K562 (cell line): Measurements from ENCODE around the gene UBN2. TPM values are rescaled to one million over a fixed set of nuclear protein-coding genes. Genes with fewer than 3 reads are reported as not detected.

Experiments
- AFF4 ChIP-seq: sonication (generic); formaldehyde crosslinking; IDR thresholded peaks from 2 replicates; pipeline ENCODE4 v1.8.0; 2023; ENCODE audit warnings: mild to moderate bottlenecking, missing genetic modification reagents
- HDAC8 ChIP-seq: fragments of 450-650 bp; IDR thresholded peaks from 2 replicates; pipeline ENCODE4 v1.6.1; 2016; ENCODE audit warnings: mild to moderate bottlenecking, missing genetic modification characterization, moderate library complexity, missing compliant biosample characterization
- NCOR1 ChIP-seq: fragments of 450-650 bp; IDR thresholded peaks from 2 replicates; pipeline ENCODE4 v1.6.1; 2016; ENCODE audit warnings: mild to moderate bottlenecking, moderate library complexity
- NRF1 ChIP-seq, 2 experiments: fragments of 450-650 bp; IDR thresholded peaks in 1 of 2; conservative IDR thresholded peaks in 1 of 2; 2 replicates each; pipeline ENCODE4 v1.6.1; 2014; ENCODE audit warnings: mild to moderate bottlenecking in 2 of 2
- RBM17 ChIP-seq: fragments of 200-400 bp; formaldehyde crosslinking; IDR thresholded peaks from 2 replicates; pipeline ENCODE4 v1.6.1; 2017; ENCODE audit warnings: low read depth, mild to moderate bottlenecking, low read length, borderline replicate concordance
- SRSF1 ChIP-seq: fragments of 200-400 bp; formaldehyde crosslinking; IDR thresholded peaks from 2 replicates; pipeline ENCODE4 v1.6.1; 2017; ENCODE audit warnings: mild to moderate bottlenecking, low read depth, low read length, moderate library complexity
- YBX1 ChIP-seq: fragments of 450-650 bp; IDR thresholded peaks from 2 replicates; pipeline ENCODE4 v1.7.1; 2016; ENCODE audit warnings: mild to moderate bottlenecking
- ZBTB49 ChIP-seq: sonication (generic); formaldehyde crosslinking; IDR thresholded peaks from 2 replicates; pipeline ENCODE4 v1.8.0; 2022; ENCODE audit warnings: missing genetic modification reagents, mild to moderate bottlenecking, borderline replicate concordance
- ZBTB5 ChIP-seq: fragments of 450-650 bp; IDR thresholded peaks from 2 replicates; pipeline ENCODE4 v1.6.1; 2017; ENCODE audit warnings: antibody characterized with exemption
- ZNF407 ChIP-seq: fragments of 450-650 bp; IDR thresholded peaks from 2 replicates; pipeline ENCODE4 v1.6.1; 2016; ENCODE audit warnings: low read depth
- polyA plus RNA-seq, 8 experiments: library from polyadenylated mRNA; depleted of rRNA in 4 of 8; stranded (reverse) in 5 of 8; unstranded in 3 of 8; fragments of >200 nt; fragmentation: Nextera tagmentation in 2 of 8; fragmentation: Illumina TruSeq in 1 of 8; extraction: Ambion mirVana in 2 of 8; extraction: Trizol in 1 of 8; gene quantifications; 2 replicates each; pipeline versions ENCODE4 v1.2.1 to v1.2.3, GENCODE V29; 2011 to 2014; ENCODE audit warnings: inconsistent platforms in 1 of 8, missing spikeins in 1 of 8
- total RNA-seq, 7 experiments: library from RNA; depleted of rRNA in 6 of 7; stranded (reverse); fragments of >200 nt in 6 of 7; fragmentation: Illumina TruSeq in 2 of 7; extraction: Trizol in 2 of 7; gene quantifications; 2 replicates each; pipeline versions ENCODE4 v1.2.1 to v1.2.3, GENCODE V29; 2011 to 2021; ENCODE audit warnings: low replicate concordance in 1 of 7

The UBN2 gene
- total and polyA plus RNA-seq, 9 of the 15 experiments (the other 6 are each of a cell fraction or from before 2014, with no cell fraction given), result 1.2 to 19.5 (median 9.9) TPM

GRCh38 chr7:139340037-139340807 is 109.2 kb downstream of the UBN2 start (continued):
- TF ChIP-seq AFF4 (CRISPR knock-in tag) (peak; percentile 97), RBM17 (no peak), SRSF1 (no peak), YBX1 (no peak), NRF1 (conservative IDR thresholded peaks at IDR 0.05 in 1 of 2, IDR thresholded peaks at IDR 0.05 in 1 of 2) (peak; percentile 100), ZBTB5 (peak; percentile 90), ZBTB49 (no peak; the same call in 1 of the 2 replicates), NCOR1 (peak; percentile 60), ZNF407 (peak; percentile 82), HDAC8 (tag) (peak; percentile 59; the same call in 1 of the 2 replicates)
